HG03442 (cell line): Measurements from ENCODE around the gene ABCC5.

Experiments
- ATAC-seq: cut with Tn5 transposase; IDR thresholded peaks from one replicate; pipeline ENCODE4 v1.9.1; 2021; ENCODE audit warnings: mild to moderate bottlenecking, moderate library complexity; ENCODE audit not compliant: unreplicated experiment

Gene ABCC5

GRCh38 chr3:183981990-183982644 lies 35.6 kb downstream of the ABCC5 start:
- ATAC-seq, result no peak

DNA sequence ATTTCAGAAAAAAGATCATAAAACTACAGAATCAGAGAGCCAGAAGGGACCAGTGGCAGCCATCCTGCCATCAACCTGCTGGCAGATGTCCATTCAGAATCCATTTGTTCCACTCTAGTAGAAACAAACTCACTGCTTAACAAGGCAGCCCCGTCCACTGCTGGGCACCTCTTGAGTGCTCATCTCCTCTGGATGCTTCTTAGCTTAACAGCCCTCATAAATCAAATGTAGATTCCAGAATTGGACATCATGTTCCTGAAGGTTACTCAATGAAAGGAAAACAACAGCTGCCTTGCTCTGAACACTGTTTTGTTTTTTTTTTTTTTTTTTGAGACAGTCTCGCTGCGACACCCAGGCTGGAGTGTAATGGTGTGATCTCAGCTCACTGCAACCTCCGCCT lies 37.3 kb downstream of the ABCC5 start:
- ATAC-seq, result no peak

GRCh38 chr3:183975981-183976662 lies 41.6 kb downstream of the ABCC5 start:
- no peak for ATAC-seq

DNA sequence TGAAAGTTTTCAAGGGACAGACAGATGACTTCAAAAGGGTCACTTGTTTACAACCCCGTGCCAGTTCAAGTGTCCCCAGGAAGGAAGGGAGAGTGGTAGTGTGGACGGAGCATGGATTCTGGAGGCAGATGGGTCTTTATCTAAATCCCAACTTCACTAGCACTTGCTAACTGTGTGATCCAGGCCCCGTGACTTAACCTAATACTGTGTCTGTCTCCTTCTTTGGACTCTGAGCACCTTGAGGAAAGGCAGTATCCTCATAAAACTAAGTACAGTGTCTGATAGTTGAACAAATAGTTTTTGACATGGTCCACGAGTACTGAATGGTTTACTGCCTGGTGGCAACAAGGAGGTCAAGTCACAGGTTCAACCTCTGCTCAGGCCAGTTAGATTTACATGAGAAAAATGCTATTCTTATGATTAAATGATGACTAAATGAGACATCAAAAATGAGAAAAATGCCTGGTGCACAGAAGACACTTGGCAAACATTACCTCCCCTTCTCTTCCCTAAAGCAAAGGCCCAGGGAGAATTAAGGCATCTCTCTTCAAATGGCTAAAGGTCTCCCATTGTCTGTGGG lies 48.9 kb downstream of the ABCC5 start:
- no peak for ATAC-seq

DNA sequence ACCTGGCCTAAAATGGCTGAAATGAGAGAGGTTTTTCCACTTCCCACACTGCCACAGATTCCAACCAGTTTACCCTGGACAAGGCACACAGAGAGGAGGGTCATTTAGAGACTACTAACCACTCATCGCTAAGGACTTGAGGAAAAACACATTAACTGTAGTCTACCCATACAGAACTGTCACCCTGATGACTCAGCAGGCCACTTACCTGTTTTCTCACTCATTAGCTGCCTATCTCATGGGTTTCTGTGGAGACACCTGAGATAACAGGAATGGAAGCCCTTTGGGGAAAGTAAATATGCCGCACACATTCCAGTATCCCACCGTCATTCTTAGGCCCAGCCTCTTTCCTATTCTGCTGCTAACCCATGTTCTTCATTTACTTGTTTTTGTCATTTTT lies 50.0 kb downstream of the ABCC5 start:
- ATAC-seq, result no peak

DNA sequence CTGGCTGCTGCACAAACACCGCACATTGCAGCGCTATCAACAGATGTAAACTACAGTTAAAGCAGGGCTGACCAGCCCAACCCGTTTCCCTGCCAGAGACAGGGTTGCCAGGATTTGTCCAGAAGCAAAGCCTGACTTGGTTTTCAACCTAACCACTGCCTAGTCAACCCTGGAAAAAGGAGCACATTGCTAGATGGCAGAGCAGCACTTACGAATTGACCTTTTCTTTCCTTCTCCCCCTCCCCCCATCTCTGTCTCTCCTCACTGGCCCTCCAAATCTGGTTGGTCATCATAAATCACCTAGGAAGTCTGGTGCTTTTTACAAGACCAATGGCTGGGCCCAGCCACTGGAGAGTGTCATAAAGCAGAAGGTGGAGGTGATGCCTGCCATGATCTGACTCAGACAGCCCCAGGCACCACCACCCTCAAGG lies 51.3 kb downstream of the ABCC5 start:
- no peak for ATAC-seq

DNA sequence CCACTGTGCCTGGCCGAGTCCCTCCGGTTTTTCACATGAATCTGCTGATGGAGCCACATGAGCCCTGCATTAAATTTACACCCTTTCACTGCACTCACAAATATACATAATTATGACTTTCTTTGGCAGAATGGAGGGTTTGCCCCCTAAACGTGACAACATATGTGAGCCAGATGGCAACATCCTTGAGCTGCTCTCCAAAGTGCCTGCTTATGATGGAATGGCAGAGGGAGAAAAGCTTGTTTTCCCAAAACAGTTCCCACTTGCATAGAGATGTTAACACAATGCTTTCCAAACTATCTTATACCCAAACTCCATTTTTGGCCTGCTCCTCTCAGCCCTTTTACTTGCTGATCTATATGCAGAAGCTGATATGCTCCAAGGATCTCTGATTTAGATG lies 54.9 kb downstream of the ABCC5 start:
- no peak for ATAC-seq

GRCh38 chr3:183959214-183959613 lies 58.5 kb downstream of the ABCC5 start:
- ATAC-seq, result no peak

- no peak for ATAC-seq
Measured at GRCh38 chr3:183958775-183959174, 58.9 kb downstream of the ABCC5 start.

DNA sequence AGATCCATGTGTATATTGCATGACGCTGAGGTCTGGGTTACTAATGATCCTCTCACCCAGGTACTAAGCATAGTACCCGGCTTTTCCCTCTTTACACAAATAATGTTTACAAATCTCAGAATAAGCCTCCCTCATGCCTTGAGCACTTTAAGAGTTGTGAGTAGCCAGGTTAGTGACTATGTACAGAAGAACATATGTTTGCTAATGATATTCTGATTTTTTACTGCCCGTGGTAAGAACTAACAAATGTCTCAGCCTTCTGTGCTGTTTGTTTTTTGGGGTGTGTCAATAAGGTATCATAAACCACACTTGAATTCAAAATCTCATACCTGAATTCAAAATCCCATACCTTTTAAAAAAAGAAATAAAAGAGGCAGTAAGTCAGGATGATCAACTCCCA lies 59.5 kb downstream of the ABCC5 start:
- no peak for ATAC-seq

- no peak for ATAC-seq
Measured at GRCh38 chr3:183954875-183955274, 62.8 kb downstream of the ABCC5 start.

DNA sequence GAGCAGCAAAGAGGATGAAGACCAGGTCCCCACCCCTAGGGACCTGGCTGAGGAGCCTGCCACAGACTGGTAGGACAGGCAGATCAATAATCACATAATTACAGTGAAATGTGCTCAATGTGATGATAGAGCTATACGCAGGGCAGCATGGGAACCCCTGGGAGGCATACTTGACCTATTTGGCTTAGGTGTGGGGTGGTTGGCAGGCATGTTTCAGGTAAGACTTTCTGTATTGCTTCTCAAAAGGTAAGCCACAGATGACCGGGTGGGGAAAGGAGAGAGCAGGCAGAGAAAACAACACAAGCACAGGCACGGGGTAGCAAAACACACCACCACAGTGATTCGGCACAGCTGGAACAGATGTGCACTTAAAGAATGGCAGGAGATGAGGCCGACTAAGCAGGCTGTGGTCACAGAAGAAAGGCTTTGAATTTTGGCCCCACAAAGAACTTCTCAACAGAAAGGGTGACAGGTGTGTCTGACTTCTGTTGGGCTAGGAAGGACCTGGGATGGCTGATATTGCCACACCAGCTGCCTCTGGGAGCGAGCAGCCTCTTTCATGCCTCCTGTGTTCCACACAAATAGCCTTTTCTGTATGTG lies 64.1 kb downstream of the ABCC5 start:
- no peak for ATAC-seq

DNA sequence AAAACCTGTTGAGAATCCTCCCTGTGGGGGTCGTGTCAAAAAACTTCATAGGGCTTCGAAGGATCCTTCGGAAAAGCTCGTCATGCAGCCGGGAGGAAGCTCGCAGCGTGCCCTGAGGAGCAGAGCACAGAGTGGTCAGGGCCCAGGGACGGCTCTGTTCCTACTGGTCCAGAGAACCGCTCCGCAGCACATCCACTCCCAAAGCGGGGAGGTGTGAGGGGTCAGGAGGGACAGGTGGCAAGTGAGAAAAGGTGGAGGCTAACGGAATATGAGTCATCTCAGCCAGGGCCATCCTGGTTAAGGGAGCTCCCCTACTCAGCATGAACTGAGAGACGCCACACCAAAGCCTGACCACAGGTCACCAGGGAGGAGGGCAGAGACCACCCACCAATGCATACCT lies 66.2 kb downstream of the ABCC5 start:
- no peak for ATAC-seq

DNA sequence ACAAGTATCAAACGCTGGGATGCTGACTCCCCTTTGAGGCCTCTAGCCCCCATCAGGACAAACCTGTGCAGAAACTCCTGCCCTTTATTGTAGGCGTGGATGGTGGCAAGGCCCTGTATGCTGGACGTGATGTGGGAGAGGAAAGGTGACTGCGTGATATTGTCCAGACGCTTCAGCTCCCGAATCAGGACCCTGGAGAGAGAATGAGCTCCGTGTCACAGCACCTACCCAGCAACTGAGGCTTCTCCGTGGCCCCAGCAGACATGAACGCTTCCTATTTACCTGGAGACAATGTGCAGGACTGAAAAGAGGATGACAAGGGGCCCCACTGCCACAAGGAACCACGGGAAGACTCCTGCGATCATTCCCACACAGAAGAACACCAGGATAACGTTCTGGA lies 68.0 kb downstream of the ABCC5 start:
- ATAC-seq, result no peak

GRCh38 chr3:183946037-183946436 lies 71.6 kb downstream of the ABCC5 start:
- no peak for ATAC-seq

- no peak for ATAC-seq
Measured at GRCh38 chr3:183944775-183945174, 72.9 kb downstream of the ABCC5 start.

DNA sequence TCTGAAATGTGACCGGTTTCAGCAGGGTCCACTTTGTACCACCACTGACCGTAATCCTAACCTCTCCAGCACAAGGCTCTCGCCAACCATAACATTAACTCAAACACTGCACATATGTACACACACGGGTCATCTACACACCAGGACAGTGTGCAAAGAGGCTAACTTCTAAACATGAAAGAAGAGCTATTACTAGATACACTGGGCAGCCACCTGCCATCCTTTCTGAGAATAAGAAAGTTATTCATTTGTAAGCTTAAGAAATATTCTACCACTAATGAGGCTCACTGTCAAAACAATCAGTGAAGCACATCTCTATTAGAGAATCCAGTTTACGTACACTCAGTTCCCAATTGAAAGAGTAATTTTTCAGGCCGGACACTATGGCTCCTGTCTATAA lies 73.9 kb downstream of the ABCC5 start:
- ATAC-seq, result no peak

DNA sequence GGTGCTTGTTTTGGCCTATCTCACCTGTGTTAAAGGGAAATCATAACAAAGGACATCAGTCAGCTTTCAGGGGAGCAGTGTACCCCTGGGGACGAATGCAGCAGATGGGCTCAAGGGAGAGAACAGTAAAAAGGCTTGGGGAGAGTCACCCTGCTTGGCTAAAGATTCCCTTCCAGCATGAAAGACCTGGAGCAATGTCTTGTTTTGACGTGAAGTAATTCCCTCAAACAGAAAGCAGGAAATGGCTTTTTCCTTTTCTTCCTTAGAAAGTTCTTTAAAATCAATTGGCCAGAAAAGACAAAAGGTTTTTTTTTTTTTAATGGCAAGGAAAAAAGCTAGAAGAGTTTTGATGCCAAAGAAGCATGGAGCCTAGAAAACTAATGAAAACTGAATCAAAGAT lies 76.5 kb downstream of the ABCC5 start:
- ATAC-seq, result no peak

DNA sequence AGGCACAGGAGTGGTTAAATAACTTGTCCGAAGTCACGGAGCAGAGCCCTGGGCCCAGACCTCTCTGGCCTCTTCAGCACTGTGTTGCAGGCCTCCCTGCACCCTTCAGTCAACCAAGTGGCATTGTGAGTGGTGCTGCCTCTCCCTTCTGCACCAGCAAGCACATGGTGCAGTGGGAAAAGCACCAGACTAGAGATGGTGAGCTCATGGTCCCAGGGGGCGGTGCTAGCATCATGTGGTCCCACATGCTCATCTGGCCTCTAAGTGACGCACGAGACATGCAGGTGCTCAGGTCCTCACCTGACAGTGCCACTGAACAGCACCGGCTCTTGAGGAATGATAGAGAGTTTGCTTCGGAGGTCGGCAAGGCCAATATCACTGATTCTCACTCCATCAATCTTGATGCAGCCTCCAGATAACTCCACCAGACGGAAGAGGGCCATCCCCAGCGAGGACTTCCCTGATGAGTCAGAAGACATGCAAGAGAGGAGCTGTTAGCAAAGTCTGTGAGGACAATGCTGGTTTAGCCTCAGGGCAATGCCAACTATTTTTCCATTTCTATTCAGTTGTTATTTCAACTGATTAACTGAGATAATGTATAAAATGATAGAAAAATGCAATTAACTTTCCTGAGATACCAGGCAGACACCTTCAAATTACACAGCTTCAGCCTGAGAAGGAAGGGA lies 79.9 kb downstream of the ABCC5 start:
- ATAC-seq, result no peak

DNA sequence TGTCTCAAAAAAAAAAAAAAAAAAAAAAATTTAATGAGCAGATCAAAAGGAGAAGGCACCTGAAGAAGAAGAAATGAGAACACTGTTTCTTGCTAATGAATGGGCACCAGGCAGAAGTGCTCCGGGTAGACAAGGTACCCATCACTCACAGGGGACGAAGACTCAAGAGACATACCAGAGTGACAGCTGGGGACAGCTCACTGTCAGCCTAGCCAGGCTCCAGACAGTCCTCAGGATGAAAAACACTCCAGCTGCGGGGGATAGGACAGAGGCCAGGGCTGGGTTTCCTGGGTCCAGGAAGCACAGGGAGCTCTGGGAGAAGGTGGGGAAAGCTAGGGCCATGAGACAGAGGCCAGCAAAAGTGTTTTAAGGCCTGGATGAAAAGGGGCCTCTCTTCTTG lies 84.5 kb downstream of the ABCC5 start:
- ATAC-seq, result no peak

DNA sequence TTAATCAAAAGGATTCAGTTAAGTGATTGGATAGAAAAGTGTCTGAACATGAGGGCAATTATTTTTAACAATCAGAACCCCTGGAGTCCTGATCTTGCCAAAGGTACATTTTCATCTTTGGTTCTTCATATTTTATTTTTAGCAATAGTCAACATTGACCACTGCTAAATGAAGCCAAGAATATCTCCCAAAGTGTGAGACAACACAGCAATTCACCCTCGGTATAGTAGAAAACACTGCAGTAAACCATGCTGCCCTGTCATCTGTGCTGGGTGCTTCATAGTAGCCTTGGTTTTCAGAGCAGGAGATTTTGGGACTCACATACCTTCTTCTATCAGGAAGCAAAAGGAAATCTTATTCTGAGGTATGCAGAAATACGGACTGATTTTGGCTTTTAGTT lies 85.8 kb downstream of the ABCC5 start:
- ATAC-seq, result no peak

GRCh38 chr3:183930086-183930485 lies 87.6 kb downstream of the ABCC5 start:
- ATAC-seq, result no peak
